ENCODE data around the gene CD53. TPM values are rescaled to one million over a fixed set of nuclear protein-coding genes. Genes with fewer than 3 reads are reported as not detected.

The CD53 gene
- total and polyA plus RNA-seq, 4 donors = 10.7 to 30.4 (median 21.7) TPM

DNA sequence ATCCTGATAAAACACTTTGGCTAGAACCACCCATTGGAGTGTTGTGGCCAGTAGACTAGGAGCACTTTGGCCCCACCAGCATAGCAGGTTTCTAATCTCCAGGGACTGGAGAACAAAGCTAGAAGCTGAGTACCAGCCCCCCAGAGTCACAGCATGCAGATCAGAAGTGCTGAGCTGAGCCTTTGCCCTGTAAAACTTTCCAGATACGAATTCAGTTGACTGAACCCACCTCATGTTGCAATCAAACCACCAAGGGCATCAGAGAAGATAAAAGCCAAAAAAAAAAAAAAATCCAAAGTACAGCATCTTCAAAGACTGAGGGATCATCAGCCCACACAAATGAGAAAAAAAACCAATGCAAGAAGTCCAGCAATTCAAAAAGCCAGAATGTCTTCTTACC lies 8.7 kb upstream of the CD53 start:
- Histone ChIP-seq H3K9ac (ENCODE audit: low read depth in 1 of 2, low read length in 2 of 2) (no peak overlapping the region), H3K36me3 (ENCODE audit: control insufficient read depth in 4 of 4, insufficient read depth in 3 of 4, low read depth in 1 of 4, low read length in 3 of 4) (no peaks in the 10 kb centered on the region), H3K27ac (ENCODE audit: low read depth in 1 of 2, low read length in 2 of 2) (no peak overlapping the region), H3K9me3 (ENCODE audit: control insufficient read depth in 4 of 4, low read length in 3 of 4) (peaks cover 0 to 10% (median 0%) of the 10 kb centered on the region in 4 donors), H3K4me1 (ENCODE audit: control insufficient read depth in 4 of 4, insufficient read depth in 4 of 4, low read length in 3 of 4) (no peaks in the 10 kb centered on the region), H3K4me3 (ENCODE audit: low read depth in 1 of 3, low read length in 3 of 3) (no peak overlapping the region), H3K27me3 (ENCODE audit: control insufficient read depth in 4 of 4, insufficient read depth in 4 of 4, low read length in 3 of 4) (no peaks in the 10 kb centered on the region)
- no peak for DNase-seq (ENCODE audit: low spot score)
- 41% methylated on average over 1 of the region's 1 CpG for WGBS
- TF ChIP-seq, protein P1, sequence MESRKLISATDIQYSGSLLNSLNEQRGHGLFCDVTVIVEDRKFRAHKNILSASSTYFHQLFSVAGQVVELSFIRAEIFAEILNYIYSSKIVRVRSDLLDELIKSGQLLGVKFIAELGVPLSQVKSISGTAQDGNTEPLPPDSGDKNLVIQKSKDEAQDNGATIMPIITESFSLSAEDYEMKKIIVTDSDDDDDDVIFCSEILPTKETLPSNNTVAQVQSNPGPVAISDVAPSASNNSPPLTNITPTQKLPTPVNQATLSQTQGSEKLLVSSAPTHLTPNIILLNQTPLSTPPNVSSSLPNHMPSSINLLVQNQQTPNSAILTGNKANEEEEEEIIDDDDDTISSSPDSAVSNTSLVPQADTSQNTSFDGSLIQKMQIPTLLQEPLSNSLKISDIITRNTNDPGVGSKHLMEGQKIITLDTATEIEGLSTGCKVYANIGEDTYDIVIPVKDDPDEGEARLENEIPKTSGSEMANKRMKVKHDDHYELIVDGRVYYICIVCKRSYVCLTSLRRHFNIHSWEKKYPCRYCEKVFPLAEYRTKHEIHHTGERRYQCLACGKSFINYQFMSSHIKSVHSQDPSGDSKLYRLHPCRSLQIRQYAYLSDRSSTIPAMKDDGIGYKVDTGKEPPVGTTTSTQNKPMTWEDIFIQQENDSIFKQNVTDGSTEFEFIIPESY (IDR thresholded peaks at IDR 0.05) = no peak
- TF ChIP-seq TAF1 (conservative IDR thresholded peaks at IDR 0.05) = no peak
- TF ChIP-seq GABPA (IDR thresholded peaks at IDR 0.05 in 1 of 2, conservative IDR thresholded peaks at IDR 0.05 in 1 of 2) = no peak
- no peak for TF ChIP-seq HNF4G (IDR thresholded peaks at IDR 0.05)

DNA sequence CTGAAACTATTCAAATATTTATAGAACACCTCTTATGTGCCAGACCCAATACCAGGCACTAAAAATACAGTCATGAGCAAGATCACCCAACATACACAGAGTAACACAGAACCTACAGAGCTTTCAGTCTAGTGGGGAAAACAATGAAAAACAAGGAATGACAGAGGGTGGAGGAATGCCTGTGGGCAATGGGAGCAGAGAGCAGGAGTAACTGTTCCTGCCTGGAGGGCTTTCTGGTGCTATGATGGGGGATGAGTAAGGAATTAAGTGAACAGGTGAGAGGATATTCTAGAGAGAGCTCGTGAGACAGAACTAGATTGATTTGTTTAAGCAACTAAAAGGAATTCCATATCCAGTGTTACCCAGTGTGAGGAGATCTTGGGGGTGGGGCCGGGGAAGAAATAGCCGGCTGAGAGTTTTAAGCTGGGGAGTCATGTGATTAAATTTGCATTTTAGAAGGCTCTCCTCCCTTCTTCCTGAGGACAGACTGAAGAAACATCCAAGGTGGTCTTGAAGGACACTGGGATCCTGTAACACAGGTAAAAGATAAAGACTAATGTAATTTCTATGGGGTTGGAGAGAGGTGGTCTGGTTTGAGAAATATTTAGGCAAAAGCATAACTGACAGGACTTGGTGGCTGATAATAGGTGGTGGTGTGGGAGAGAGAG lies 2.1 kb upstream of the CD53 start:
- H3K9ac ChIP-seq (ENCODE audit: low read depth in 1 of 2, low read length in 2 of 2) = no peak overlapping the region

More for the DNA sequence above, 2.1 kb upstream of the CD53 start:
- WGBS = 49% methylated on average over 3 of the region's 3 CpGs
- Histone ChIP-seq H3K4me3 (ENCODE audit: low read depth in 1 of 3, low read length in 3 of 3) (no peak overlapping the region), H3K9me3 (ENCODE audit: control insufficient read depth in 4 of 4, low read length in 3 of 4) (peaks cover 0 to 7% (median 0%) of the 10 kb centered on the region in 4 donors), H3K4me1 (ENCODE audit: control insufficient read depth in 4 of 4, insufficient read depth in 4 of 4, low read length in 3 of 4) (no peaks in the 10 kb centered on the region), H3K27me3 (ENCODE audit: control insufficient read depth in 4 of 4, insufficient read depth in 4 of 4, low read length in 3 of 4) (no peaks in the 10 kb centered on the region), H3K27ac (ENCODE audit: low read depth in 1 of 2, low read length in 2 of 2) (no peak overlapping the region), H3K36me3 (ENCODE audit: control insufficient read depth in 4 of 4, insufficient read depth in 3 of 4, low read depth in 1 of 4, low read length in 3 of 4) (no peaks in the 10 kb centered on the region)
- no peak for DNase-seq (ENCODE audit: low spot score)
- TF ChIP-seq JUND (IDR thresholded peaks at IDR 0.05) = no peak
- no peak for TF ChIP-seq RAD21 (IDR thresholded peaks at IDR 0.05)
- TF ChIP-seq, protein P2, sequence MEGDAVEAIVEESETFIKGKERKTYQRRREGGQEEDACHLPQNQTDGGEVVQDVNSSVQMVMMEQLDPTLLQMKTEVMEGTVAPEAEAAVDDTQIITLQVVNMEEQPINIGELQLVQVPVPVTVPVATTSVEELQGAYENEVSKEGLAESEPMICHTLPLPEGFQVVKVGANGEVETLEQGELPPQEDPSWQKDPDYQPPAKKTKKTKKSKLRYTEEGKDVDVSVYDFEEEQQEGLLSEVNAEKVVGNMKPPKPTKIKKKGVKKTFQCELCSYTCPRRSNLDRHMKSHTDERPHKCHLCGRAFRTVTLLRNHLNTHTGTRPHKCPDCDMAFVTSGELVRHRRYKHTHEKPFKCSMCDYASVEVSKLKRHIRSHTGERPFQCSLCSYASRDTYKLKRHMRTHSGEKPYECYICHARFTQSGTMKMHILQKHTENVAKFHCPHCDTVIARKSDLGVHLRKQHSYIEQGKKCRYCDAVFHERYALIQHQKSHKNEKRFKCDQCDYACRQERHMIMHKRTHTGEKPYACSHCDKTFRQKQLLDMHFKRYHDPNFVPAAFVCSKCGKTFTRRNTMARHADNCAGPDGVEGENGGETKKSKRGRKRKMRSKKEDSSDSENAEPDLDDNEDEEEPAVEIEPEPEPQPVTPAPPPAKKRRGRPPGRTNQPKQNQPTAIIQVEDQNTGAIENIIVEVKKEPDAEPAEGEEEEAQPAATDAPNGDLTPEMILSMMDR (IDR thresholded peaks at IDR 0.05; ENCODE audit: low read depth, low read length, missing input control) = no peak
- TF ChIP-seq, protein P3, sequence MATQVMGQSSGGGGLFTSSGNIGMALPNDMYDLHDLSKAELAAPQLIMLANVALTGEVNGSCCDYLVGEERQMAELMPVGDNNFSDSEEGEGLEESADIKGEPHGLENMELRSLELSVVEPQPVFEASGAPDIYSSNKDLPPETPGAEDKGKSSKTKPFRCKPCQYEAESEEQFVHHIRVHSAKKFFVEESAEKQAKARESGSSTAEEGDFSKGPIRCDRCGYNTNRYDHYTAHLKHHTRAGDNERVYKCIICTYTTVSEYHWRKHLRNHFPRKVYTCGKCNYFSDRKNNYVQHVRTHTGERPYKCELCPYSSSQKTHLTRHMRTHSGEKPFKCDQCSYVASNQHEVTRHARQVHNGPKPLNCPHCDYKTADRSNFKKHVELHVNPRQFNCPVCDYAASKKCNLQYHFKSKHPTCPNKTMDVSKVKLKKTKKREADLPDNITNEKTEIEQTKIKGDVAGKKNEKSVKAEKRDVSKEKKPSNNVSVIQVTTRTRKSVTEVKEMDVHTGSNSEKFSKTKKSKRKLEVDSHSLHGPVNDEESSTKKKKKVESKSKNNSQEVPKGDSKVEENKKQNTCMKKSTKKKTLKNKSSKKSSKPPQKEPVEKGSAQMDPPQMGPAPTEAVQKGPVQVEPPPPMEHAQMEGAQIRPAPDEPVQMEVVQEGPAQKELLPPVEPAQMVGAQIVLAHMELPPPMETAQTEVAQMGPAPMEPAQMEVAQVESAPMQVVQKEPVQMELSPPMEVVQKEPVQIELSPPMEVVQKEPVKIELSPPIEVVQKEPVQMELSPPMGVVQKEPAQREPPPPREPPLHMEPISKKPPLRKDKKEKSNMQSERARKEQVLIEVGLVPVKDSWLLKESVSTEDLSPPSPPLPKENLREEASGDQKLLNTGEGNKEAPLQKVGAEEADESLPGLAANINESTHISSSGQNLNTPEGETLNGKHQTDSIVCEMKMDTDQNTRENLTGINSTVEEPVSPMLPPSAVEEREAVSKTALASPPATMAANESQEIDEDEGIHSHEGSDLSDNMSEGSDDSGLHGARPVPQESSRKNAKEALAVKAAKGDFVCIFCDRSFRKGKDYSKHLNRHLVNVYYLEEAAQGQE (IDR thresholded peaks at IDR 0.05) = no peak
